ENCODE data around the gene ANKMY1.

The ANKMY1 gene

DNA sequence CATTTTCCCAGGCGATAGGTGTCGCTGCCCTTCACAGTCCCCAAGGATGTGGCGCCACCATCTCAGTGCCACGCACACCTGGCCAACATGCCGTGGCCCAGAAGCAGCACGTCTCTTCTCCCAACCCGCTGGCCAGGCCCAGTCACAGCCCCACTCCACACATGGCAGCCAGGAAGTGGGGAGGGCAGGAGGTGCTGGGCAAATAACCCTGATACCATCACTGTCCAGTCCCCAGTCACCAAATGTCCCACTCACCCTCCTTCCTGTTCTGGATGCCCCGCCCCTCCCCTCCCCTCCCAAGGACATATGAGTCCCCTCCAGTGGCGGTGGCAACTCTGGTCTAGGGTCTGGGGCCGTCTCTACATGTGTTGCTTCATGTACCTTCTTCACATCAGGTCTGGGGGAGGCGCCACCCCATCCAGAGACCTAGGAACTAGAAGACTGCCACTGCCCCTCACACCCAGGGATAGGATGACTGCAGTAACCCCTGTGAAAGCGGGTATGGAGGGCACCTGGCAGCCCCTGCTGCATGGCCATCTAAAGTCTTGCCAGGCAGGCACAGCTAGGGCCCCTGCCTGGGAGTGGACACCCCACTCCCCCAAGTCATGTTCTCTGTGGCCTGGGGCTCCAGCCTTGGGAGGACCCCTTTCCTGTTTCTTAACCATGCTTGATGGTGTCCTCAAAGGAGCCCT lies 21.4 kb upstream of the ANKMY1 start:
- no peak overlapping the region for H3K4me3 ChIP-seq (ENCODE audit: control insufficient read depth, low read depth, low read length)
- TF ChIP-seq, protein P1, sequence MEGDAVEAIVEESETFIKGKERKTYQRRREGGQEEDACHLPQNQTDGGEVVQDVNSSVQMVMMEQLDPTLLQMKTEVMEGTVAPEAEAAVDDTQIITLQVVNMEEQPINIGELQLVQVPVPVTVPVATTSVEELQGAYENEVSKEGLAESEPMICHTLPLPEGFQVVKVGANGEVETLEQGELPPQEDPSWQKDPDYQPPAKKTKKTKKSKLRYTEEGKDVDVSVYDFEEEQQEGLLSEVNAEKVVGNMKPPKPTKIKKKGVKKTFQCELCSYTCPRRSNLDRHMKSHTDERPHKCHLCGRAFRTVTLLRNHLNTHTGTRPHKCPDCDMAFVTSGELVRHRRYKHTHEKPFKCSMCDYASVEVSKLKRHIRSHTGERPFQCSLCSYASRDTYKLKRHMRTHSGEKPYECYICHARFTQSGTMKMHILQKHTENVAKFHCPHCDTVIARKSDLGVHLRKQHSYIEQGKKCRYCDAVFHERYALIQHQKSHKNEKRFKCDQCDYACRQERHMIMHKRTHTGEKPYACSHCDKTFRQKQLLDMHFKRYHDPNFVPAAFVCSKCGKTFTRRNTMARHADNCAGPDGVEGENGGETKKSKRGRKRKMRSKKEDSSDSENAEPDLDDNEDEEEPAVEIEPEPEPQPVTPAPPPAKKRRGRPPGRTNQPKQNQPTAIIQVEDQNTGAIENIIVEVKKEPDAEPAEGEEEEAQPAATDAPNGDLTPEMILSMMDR (IDR thresholded peaks at IDR 0.05; ENCODE audit: control insufficient read depth, insufficient read depth, low read depth, low read length, missing control alignments): no peak
- no peak for DNase-seq (ENCODE audit: low read depth)

DNA sequence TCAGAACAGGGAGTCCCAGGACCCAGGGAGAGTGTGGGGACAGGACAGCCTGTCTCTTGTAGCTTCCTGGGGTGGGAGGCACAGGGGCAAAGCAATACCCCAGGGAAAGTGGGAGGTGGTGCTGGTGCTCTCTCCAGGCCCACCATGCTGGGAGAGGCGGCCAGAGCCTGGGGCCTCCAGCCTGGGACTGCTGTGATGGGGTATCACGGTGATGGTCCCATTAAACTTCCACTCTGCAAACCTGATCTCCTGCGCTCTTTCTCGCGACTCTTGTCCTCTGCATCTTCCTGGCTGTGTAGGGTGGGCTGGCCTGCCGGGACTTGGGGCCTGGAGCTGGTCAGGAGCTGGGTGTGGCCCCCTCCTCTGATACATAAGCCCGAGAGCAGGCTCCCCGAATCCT lies 20.7 kb upstream of the ANKMY1 start:
- no peak overlapping the region for H3K4me3 ChIP-seq (ENCODE audit: control insufficient read depth, low read depth, low read length)
- DNase-seq (ENCODE audit: low read depth): no peak
- TF ChIP-seq, protein P1 (IDR thresholded peaks at IDR 0.05; ENCODE audit: control insufficient read depth, insufficient read depth, low read depth, low read length, missing control alignments): no peak

DNA sequence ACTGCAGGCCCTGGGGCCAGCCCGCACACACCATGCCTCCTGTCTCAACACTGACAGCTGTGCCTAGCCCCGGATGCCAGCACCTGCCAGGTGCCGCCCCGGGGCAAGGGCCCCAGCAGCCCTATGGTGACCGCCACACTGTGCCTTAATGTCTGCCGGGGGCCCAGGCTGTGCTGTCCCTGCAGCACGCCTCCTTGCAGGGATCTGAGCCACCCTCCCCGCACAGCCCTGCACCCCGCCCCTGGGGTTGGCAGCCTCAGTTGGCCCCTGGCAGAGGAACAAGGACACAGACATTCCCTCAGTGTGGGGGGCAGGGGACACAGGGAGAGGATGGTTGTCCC lies 20.3 kb upstream of the ANKMY1 start:
- TF ChIP-seq, protein P1 (IDR thresholded peaks at IDR 0.05; ENCODE audit: control insufficient read depth, insufficient read depth, low read depth, low read length, missing control alignments): no peak

DNA sequence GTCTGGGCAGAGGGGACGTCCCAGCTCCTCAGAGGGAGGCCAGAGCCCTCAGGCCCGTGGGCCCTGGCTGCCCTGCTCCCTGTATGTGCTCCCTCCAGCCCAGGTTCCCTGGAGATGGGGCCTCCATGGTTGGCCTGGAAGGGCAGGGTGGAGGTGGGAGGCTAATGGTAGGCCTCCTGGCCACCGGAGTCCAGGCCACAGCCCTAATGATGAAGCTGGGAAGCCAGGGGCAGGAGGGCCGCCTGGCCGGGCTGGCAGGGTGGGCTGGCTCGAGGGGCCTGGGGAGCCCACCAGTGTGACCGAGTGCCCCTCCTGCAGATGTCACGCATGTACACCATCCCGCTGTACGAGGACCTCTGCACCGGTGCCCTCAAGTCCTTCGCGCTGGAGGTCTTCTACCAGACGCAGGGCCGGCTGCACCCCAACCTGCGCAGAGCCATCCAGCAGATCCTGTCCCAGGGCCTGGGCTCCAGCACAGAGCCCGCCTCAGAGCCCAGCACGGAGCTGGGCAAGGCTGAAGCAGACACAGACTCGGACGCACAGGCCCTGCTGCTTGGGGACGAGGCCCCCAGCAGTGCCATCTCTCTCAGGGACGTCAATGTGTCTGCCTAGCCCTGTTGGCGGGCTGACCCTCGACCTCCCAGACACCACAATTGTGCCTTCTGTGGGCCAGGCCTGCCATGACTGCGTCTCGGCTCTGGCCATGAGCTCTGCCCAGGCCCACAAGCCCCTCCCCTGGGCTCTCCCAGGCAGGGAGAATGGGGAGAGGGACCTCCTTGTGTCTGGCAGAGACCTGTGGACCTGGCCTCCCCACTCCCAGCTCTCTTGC lies 19.7 kb upstream of the ANKMY1 start:
- no peak for DNase-seq (ENCODE audit: low read depth)
- TF ChIP-seq, protein P1 (IDR thresholded peaks at IDR 0.05; ENCODE audit: control insufficient read depth, insufficient read depth, low read depth, low read length, missing control alignments): no peak
- H3K4me3 ChIP-seq (ENCODE audit: control insufficient read depth, low read depth, low read length): no peak overlapping the region

More for the DNA sequence above, 20.3 kb upstream of the ANKMY1 start:
- H3K4me3 ChIP-seq (ENCODE audit: control insufficient read depth, low read depth, low read length): no peak overlapping the region
- DNase-seq (ENCODE audit: low read depth): no peak

DNA sequence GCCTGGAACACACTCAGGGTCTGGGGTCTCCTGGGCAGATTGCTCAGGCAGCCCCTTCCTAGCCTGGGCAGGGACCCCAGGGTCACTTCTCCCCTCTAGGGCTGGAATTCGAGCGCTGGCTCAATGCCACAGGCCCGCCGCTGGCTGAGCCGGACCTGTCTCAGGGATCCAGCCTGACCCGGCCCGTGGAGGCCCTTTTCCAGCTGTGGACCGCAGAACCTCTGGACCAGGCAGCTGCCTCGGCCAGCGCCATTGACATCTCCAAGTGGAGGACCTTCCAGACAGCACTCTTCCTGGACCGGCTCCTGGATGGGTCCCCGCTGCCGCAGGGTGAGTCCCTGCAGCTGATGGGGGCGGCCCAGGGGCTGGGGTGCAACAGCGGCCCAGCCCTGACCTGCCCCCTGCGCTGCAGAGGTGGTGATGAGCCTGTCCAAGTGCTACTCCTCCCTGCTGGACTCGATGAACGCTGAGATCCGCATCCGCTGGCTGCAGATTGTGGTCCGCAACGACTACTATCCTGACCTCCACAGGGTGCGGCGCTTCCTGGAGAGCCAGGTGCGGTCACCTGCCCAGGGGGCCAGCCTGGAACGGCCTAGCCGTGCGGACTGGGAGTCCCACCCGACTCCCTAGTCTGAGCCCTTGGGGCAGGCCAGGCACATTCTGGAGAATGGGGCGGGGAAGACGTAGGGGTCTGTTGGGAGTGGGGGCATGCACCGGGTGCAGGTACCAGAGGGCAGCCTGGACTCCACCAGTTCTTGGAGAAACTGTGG lies 18.8 kb upstream of the ANKMY1 start:
- DNase-seq (ENCODE audit: low read depth): no peak
- TF ChIP-seq, protein P1 (IDR thresholded peaks at IDR 0.05; ENCODE audit: control insufficient read depth, insufficient read depth, low read depth, low read length, missing control alignments): no peak
- no peak overlapping the region for H3K4me3 ChIP-seq (ENCODE audit: control insufficient read depth, low read depth, low read length)

DNA sequence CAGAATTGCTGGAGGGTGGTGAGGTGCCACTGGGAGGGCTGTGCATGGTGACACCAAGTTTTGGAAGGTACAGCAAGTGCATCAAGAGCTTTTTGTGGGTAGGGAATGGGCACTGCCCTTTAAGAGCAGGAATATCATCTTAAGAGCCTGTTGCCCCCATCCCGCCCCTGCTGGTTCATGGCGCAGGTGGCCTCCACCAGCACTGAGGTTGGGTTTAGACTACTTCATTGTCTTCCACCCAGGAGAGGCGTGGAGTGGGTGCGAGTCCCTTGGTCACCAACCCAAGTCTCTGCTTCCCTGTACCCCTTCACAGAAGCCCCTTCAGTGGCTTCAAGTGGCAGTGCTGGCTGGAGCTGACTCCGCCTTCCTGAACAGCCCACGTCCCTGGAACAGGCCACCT lies 18.2 kb upstream of the ANKMY1 start:
- TF ChIP-seq, protein P1 (IDR thresholded peaks at IDR 0.05; ENCODE audit: control insufficient read depth, insufficient read depth, low read depth, low read length, missing control alignments): no peak
- no peak overlapping the region for H3K4me3 ChIP-seq (ENCODE audit: control insufficient read depth, low read depth, low read length)
- no peak for DNase-seq (ENCODE audit: low read depth)

All from AG09309 (cell line).